Stimulated activated CD4-positive, alpha-beta T cell treated with anti-CD3 and anti-CD28 coated beads, Interleukin-4, amount 100 ng/mL, for 4 hours (primary cell): ENCODE data around the gene SEMA4B.

Experiments used
- DNase-seq, 2 experiments: peaks; one replicate each; pipeline ENCODE4 v3.0.0-alpha.2; 2020

SEMA4B gene

DNA sequence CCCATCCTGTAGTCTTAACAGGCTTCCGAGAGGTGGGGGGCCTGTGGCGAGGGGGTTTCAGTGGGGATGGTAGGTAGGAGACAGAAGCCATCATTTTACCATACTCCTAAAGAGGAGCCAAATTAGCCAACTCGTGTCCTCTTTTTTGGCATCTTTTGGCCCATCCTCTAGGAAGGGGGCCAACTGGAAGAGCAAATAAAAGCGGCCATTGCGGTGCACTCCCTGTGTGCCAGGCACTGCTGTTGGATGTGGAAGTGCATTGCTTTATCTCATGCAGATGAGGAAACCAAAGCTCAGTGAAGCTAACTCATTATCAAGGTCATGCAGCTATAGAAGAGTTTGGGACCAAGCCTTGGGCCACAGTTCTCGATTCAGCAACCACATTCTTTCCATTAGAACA lies 6.1 kb downstream of the SEMA4B start:
- DNase-seq: no peak

- DNase-seq: no peak
Observed at GRCh38 chr15:90208356-90208755, 7.2 kb downstream of the SEMA4B start.

DNA sequence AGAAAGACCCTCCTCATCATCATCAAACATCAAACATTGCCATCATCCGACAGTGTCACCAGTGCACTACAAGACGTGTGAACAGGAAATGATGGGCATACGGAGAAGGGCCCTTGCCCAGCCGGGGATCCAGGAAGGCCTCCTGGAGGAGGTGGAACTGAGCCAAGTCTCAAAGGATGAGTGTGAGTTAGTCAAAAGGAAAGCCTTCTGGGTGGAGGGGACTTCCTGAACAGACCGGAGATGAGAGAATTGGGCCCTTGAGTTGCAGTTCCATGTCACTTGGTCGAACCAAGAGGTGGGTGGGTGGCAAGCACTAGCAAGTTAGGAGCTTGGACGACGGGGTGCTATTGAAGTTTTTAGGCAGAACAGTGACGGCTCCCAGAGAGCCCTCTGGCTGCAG lies 8.5 kb downstream of the SEMA4B start:
- no peak for DNase-seq

- DNase-seq: no peak
Observed at GRCh38 chr15:90210593-90210992, 9.5 kb downstream of the SEMA4B start.

GRCh38 chr15:90211009-90211408 lies 9.9 kb downstream of the SEMA4B start:
- DNase-seq: no peak

DNA sequence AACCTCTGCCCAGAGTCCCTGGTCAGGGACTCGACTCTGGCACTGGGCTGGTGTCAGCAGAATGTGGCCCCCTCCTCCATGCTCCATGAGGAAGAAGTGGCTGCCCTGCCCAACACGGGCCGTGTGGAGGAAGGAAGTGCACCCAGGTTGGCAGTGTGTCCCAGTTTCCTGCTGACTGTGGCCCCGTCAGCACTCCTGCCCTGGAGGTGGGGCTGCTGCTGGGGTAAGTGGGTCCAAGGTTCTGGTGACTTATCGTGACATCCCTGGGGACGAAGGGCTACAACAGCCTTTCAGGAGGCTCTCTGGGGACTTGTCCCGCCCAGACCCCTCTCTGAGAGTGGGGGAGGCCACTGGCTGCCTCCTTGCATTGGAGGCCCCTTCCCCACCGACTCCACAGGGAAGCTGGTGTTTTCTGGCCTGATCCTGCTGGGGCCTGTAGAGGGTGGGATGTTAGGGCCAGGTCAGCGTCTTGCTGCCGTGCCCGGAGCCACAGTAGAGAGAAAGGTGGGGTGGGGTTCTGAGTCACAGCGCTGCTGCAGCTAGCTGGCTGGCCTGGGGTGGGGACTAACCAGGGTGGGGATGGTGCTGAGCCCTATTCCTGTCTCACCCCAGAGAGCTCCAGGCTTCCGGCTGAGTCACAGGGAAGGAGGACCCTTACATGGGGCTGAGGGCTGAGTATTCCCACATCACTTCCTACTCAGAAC lies 10.5 kb downstream of the SEMA4B start:
- no peak for DNase-seq

DNA sequence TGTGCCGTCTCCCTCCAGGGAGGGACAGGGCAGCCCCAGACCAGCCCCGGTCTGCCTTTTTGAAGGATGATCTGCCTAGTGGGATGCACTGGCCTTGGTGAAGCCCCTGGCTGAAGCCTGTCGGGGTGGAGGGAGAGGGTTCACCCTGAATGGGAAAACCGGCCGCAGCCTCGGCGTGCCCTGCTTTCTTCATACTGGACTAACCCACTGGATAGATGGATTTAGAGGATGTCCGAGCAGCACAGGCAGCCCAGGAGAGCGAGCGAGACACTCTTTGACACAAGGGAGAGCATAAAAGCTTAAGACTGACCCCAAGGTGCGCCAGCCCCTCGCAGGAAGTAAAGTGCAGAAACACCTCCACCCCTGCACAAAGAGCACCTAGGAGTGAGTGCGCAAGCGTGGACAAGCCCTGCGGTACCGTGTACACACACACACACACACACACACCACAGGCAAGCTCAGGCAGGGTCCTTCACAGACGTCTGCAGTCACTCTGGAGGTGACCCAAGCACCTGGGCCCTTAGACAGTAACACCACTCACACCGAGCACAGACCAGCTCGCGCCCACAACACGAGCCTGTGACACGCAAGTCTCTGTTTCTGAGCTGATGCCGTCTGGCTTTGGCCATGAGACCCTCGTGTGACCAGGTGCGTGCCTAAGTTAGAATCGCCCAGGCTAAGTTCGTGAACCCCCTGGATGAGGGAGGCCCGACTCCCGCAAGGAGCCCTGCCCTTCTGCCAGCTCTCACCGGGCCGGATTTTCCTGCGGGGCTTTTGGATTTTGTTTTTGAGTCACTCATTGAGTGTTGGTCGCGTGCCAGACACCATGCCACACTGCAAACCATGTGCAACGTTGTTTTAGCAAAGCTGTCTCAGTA lies 11.3 kb downstream of the SEMA4B start:
- no peak for DNase-seq

DNA sequence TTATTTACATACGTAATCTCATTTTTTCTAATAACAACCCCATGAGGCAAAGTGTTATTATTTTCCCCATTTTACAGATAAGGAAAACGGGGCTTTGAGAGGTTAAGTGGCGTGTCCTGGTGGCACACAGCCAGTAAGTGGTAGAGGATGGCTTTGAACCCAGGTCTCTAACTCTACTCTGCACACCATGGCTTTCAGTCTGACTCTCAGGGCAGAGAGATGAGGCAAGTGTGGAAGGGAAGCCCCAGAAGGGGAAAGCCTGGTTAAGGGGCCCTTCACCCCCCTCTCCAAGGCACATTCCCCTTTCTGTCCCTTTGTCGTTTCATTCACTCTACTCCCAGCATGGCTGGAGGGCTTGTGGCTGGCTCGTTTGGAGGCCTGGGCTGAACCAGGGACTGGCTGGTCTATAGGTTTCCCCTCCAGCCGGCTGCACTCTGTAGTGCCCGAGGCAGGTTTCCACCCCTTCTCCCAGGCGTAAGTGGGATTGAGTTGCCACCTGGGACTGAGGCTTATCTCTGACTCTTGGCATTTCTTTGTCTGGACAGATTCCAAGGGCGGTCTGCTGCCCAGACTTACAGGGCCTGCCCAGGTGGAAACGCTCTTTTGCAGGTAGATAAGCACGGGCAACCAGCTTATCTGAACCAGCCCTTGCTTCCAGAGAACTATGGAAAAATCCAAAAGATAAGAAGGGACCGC lies 12.1 kb downstream of the SEMA4B start:
- no peak for DNase-seq

GRCh38 chr15:90213818-90214204 lies 12.7 kb downstream of the SEMA4B start:
- no peak for DNase-seq

- no peak for DNase-seq
Observed at GRCh38 chr15:90214553-90215196, 13.5 kb downstream of the SEMA4B start.

DNA sequence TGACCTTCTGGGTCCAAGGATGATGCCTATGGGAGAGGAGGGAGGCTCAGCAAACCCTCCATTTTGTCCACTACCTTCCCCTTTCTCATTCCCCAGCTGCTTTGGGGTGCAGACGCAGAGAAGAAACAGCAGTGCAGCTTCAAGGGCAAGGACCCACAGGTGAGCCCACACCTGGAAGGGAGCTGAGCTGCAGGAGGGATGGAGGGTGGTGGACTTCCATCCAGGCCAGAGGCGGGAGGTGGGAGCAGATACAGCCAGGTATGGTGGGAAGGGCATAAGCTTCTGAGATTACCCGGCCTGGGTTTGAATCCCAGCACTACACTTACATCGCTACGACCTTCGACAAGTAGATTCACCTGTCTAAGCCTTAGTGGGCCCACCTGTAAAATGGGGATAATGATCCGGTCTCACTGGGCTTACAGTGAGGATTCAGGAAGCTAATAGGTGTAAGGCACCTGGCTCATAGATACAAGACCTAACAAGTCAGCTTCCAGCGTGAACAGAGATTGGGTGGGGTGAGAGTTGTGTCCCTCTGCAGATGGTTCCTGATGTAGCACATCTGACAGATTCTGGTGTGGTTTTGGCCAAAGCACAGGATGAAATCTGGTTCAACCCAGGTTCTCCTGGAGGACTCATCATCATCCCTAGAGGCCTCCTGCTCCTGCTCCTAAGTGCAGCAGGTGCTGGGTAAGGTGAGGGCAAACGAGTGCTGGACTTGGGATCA lies 16.7 kb downstream of the SEMA4B start:
- DNase-seq: no peak

- DNase-seq: peak; percentile 27 to 62
Observed at GRCh38 chr15:90219421-90220141, 18.5 kb downstream of the SEMA4B start.

- DNase-seq: no peak
Observed at GRCh38 chr15:90221246-90221900, 20.2 kb downstream of the SEMA4B start.

DNA sequence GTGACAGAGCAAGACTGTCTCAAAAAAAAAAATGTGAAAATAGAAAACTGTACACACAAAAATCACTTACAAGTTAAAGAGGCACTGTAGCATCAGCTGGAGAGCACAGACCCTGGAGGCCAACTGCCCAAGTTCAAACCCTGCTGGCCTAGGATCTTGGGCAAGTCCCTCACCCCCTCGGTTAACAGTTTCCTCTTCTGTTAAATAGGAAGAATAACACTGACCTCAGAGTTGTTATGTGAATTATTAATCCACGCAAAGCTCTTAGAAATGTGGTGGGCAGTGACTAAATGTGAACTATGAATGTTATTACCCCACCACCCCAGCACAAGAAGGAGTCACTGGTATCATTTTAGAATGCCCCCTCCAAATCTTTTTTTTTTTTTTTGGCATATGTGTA lies 21.4 kb downstream of the SEMA4B start:
- no peak for DNase-seq

- DNase-seq: no peak
Observed at GRCh38 chr15:90223441-90224165, 22.5 kb downstream of the SEMA4B start.

DNA sequence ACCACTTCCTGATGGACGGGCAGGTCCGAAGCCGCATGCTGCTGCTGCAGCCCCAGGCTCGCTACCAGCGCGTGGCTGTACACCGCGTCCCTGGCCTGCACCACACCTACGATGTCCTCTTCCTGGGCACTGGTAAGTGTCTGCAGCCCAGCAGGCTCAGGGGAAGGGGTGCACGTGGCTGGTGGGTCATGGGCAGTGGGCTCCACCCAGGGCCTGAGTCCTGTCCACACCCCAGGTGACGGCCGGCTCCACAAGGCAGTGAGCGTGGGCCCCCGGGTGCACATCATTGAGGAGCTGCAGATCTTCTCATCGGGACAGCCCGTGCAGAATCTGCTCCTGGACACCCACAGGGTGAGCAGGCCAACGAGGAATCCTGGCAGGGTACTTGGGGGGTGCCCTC lies 23.9 kb downstream of the SEMA4B start:
- no peak for DNase-seq

GRCh38 chr15:90225504-90226234 lies 24.5 kb downstream of the SEMA4B start:
- DNase-seq: no peak

- no peak for DNase-seq
Observed at GRCh38 chr15:90227336-90227735, 26.2 kb downstream of the SEMA4B start.

GRCh38 chr15:90227816-90228772 lies 27.0 kb downstream of the SEMA4B start:
- no peak for DNase-seq
